IMR-90 (cell line): Measurements from ENCODE around the gene FES. TPM values are rescaled to one million over a fixed set of nuclear protein-coding genes. Genes with fewer than 3 reads are reported as not detected.

Experiments used
- ATAC-seq: fragments of 200-7000 bp; cut with Tn5 transposase; 2 replicates; pipeline ENCODE4 v1.9.1; 2020; ENCODE audit warnings: low read depth, mild to moderate bottlenecking, moderate library complexity
- BruUV-seq: library from RNA; stranded (reverse); fragments of 400-500 nt; replicated peaks from 2 replicates; lab custom pipeline; 2021; lab: Mats Ljungman, UMichigan
- CTCF ChIA-PET: fragments of 300-600 bp; formaldehyde crosslinking; extraction: SDS; loops from one replicate; lab custom pipeline; 2021; ENCODE audit warnings: antibody characterized with exemption; lab: Yijun Ruan, JAX
- POLR2A ChIA-PET: fragments of 300-600 bp; sonication (Branson Sonifier 250); formaldehyde crosslinking; loops from one replicate; lab custom pipeline; 2022; ENCODE audit warnings: antibody characterized with exemption; ENCODE audit not compliant: unreplicated experiment; lab: Charles Lee
- DNase-seq: peaks from one replicate; pipeline ENCODE4 v3.0.0; 2013
- H2AFZ ChIP-seq: replicated peaks from 2 replicates; pipeline ENCODE3; 2013; ENCODE audit warnings: low read length, mild to moderate bottlenecking; ENCODE audit not compliant: poor library complexity
- H2AK5ac ChIP-seq: 2 replicates; pipeline ENCODE4 v1.6.1; 2013; ENCODE audit warnings: low read depth, low read length, inconsistent platforms
- H2AK9ac ChIP-seq: replicated peaks from 2 replicates; pipeline ENCODE3; 2013; ENCODE audit warnings: mild to moderate bottlenecking, low read depth, low read length, moderate library complexity; ENCODE audit not compliant: poor library complexity
- H2BK120ac ChIP-seq: 2 replicates; pipeline ENCODE4 v1.6.1; 2013; ENCODE audit warnings: low read depth, low read length, inconsistent platforms
- H2BK15ac ChIP-seq: 3 replicates; pipeline ENCODE4 v1.6.1; 2013; ENCODE audit warnings: low read depth, low read length, inconsistent platforms
- H2BK20ac ChIP-seq: 2 replicates; pipeline ENCODE4 v1.6.1; 2013; ENCODE audit warnings: low read depth, mild to moderate bottlenecking, inconsistent platforms, low read length, moderate library complexity
- H2BK5ac ChIP-seq: 2 replicates; pipeline ENCODE4 v1.6.1; 2013; ENCODE audit warnings: mild to moderate bottlenecking, low read depth, low read length, inconsistent platforms; ENCODE audit not compliant: poor library complexity, severe bottlenecking
- H3K14ac ChIP-seq: replicated peaks from 2 replicates; pipeline ENCODE4 v1.6.1; 2013; ENCODE audit warnings: low read depth, low read length, inconsistent platforms
- H3K18ac ChIP-seq: 2 replicates; pipeline ENCODE4 v1.6.1; 2013; ENCODE audit warnings: low read depth, low read length, control low read depth
- H3K23ac ChIP-seq: 2 replicates; pipeline ENCODE4 v1.6.1; 2013; ENCODE audit warnings: low read depth, low read length, inconsistent platforms
- H3K27ac ChIP-seq: 2 replicates; pipeline ENCODE4 v1.5.1; 2013; ENCODE audit warnings: mild to moderate bottlenecking, control low read depth, low read length; ENCODE audit not compliant: insufficient read depth
- H3K27me3 ChIP-seq: 2 replicates; pipeline ENCODE4 v1.6.1; 2013; ENCODE audit warnings: low read length; ENCODE audit not compliant: control insufficient read depth, insufficient read depth
- H3K36me3 ChIP-seq: 2 replicates; pipeline ENCODE4 v1.6.1; 2013; ENCODE audit warnings: low read length, mixed read lengths; ENCODE audit not compliant: control insufficient read depth, insufficient read depth
- H3K4ac ChIP-seq: 2 replicates; pipeline ENCODE4 v1.6.1; 2013; ENCODE audit warnings: low read depth, low read length, inconsistent platforms
- H3K4me1 ChIP-seq: 2 replicates; pipeline ENCODE4 v1.6.1; 2013; ENCODE audit warnings: low read length, mixed read lengths; ENCODE audit not compliant: control insufficient read depth, insufficient read depth
- H3K4me2 ChIP-seq: 2 replicates; pipeline ENCODE4 v1.6.1; 2013; ENCODE audit warnings: low read depth, mild to moderate bottlenecking, control low read depth, low read length, moderate library complexity
- H3K4me3 ChIP-seq: 2 replicates; pipeline ENCODE4 v1.5.1; 2013; ENCODE audit warnings: low read depth, mild to moderate bottlenecking, control low read depth, low read length, moderate library complexity; ENCODE audit not compliant: insufficient read depth
- H3K56ac ChIP-seq: 2 replicates; pipeline ENCODE4 v1.6.1; 2013; ENCODE audit warnings: low read length, inconsistent platforms; ENCODE audit not compliant: insufficient read depth; ENCODE audit errors: extremely low read depth
- H3K79me1 ChIP-seq, 2 experiments: 2 replicates each; pipeline ENCODE4 v1.6.1; 2013; ENCODE audit warnings: low read length in 2 of 2, inconsistent platforms in 1 of 2, low read depth in 1 of 2
- H3K9ac ChIP-seq: 2 replicates; pipeline ENCODE4 v1.6.1; 2013; ENCODE audit warnings: low read depth, low read length, control low read depth
- H3K9me1 ChIP-seq: 2 replicates; pipeline ENCODE4 v1.6.1; 2013; ENCODE audit warnings: low read length, inconsistent platforms; ENCODE audit not compliant: insufficient read depth
- H3K9me3 ChIP-seq: 2 replicates; pipeline ENCODE4 v1.6.1; 2013; ENCODE audit warnings: low read length; ENCODE audit not compliant: control insufficient read depth, insufficient read depth
- H4K20me1 ChIP-seq: 2 replicates; pipeline ENCODE4 v1.6.1; 2013; ENCODE audit warnings: low read length, inconsistent platforms; ENCODE audit not compliant: insufficient read depth
- H4K5ac ChIP-seq: 2 replicates; pipeline ENCODE4 v1.6.1; 2013; ENCODE audit warnings: mild to moderate bottlenecking, low read depth, low read length, control low read depth
- H4K8ac ChIP-seq, 2 experiments: 2 replicates each; pipeline ENCODE4 v1.6.1; 2013; ENCODE audit warnings: low read depth in 2 of 2, low read length in 2 of 2, control low read depth in 1 of 2, inconsistent platforms in 1 of 2
- H4K91ac ChIP-seq: 2 replicates; pipeline ENCODE4 v1.6.1; 2013; ENCODE audit warnings: low read depth, low read length, inconsistent platforms; ENCODE audit not compliant: insufficient read depth
- BHLHE40 ChIP-seq: fragments of 150-350 bp; IDR thresholded peaks from 2 replicates; pipeline ENCODE4 v1.6.1; 2016; ENCODE audit warnings: mild to moderate bottlenecking, low read depth, low read length
- CHD1 ChIP-seq: IDR thresholded peaks from 2 replicates; pipeline ENCODE4 v1.6.1; 2012; ENCODE audit warnings: low read depth, low read length, improper control_type of control experiment
- MAZ ChIP-seq: IDR thresholded peaks from 2 replicates; pipeline ENCODE4 v1.6.1; 2012; ENCODE audit warnings: low read depth, mild to moderate bottlenecking, low read length, improper control_type of control experiment, moderate library complexity, borderline replicate concordance
- RFX5 ChIP-seq: IDR thresholded peaks from 2 replicates; pipeline ENCODE4 v1.8.0; 2012; ENCODE audit warnings: low read depth, mild to moderate bottlenecking, low read length, moderate library complexity
- SMC3 ChIP-seq: fragments of 150-350 bp; IDR thresholded peaks from 2 replicates; pipeline ENCODE4 v1.6.1; 2016; ENCODE audit warnings: low read depth, mild to moderate bottlenecking, antibody characterized with exemption, low read length, moderate library complexity
- WGBS, 2 experiments: methylation state at CpG; one replicate each; pipeline versions ENCODE4 v1.1.5 to v1.1.7; 2013; ENCODE audit warnings: missing lambda C conversion rate in 2 of 2; ENCODE audit not compliant: insufficient read length in 1 of 2; ENCODE audit errors: extremely low coverage in 2 of 2; 5-methylcytosine and 5-hydroxymethylcytosine counted together
- dilution Hi-C: fragments of 300-500 bp; cut with HindIII; formaldehyde crosslinking; loops from one replicate; pipeline ENCODE4 v1.14.3; 2018; ENCODE audit warnings: low sequenced_read_pairs; ENCODE audit not compliant: unreplicated experiment
- in situ Hi-C: fragments of 300-500 bp; cut with MboI; formaldehyde crosslinking; loops from 3 replicates; pipeline ENCODE4 v1.14.3; 2019; ENCODE audit warnings: low sequenced_read_pairs, inconsistent platforms, mixed read lengths
- intact Hi-C: fragments of 100-400 bp; cut with micrococcal nuclease; formaldehyde crosslinking; loops from 2 replicates; pipeline ENCODE4 v1.10.0; 2022
- polyA plus RNA-seq, 3 experiments: library from polyadenylated mRNA; depleted of rRNA; stranded (reverse); fragments of >200 nt; gene quantifications; 2 replicates each; pipeline ENCODE4 v1.2.3, GENCODE V29; 2012; ENCODE audit warnings: low replicate concordance in 1 of 3
- total RNA-seq: library from RNA; depleted of rRNA; stranded (reverse); fragments of >200 nt; gene quantifications from 2 replicates; pipeline ENCODE4 v1.2.3, GENCODE V29; 2012
- TF ChIP-seq, protein P1 (sequence below): fragments of 150-350 bp; IDR thresholded peaks from 2 replicates; pipeline ENCODE4 v1.6.1; 2016; ENCODE audit warnings: low read depth, mild to moderate bottlenecking, low read length, moderate library complexity, borderline replicate concordance

FES gene
- total and polyA plus RNA-seq, 2 of the 4 experiments (the other 2 are of a cell fraction), result 10.5 to 11.7 TPM

DNA sequence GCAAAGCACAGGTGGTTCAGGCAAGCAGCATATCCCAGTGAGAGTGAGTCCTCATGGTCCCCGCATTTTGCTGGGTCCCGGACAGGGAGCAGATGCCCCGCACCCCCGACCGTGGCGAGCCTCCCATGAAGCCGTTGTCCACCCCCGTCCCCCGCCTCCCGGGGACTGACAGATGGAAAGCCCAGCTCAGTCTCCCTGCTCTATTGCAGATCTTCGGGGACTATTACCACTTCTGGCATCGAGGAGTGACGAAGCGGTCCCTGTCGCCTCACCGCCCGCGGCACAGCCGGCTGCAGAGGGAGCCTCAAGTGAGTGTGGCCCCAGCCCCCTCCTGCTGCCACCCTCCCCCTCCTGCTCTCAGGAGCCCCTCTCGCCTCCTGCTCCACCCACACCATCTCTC, 8.3 kb upstream of the FES start:
- intact Hi-C loops, result no loop called here
- Histone ChIP-seq H3K18ac (no peak overlapping the region), H2AK9ac (no peak overlapping the region), H3K9me3 (no peaks in the 10 kb centered on the region), H2BK5ac (no peak overlapping the region), H2BK120ac (no peak overlapping the region), H3K4me2 (no peak overlapping the region), H2BK20ac (no peak overlapping the region), H3K9ac (no peak overlapping the region), H3K79me1 (peaks cover 11 to 46% of the 10 kb centered on the region in 2 experiments), H2BK15ac (no peak overlapping the region), H3K23ac (no peak overlapping the region), H4K5ac (no peak overlapping the region), H3K4me3 (no peak overlapping the region), H3K27me3 (no peaks in the 10 kb centered on the region), H3K9me1 (peaks cover 6% of the 10 kb centered on the region), H3K4ac (no peak overlapping the region), H3K4me1 (peaks cover 20% of the 10 kb centered on the region), H3K56ac (no peak overlapping the region), H2AFZ (no peak overlapping the region), H4K91ac (no peak overlapping the region), H3K36me3 (peaks cover 51% of the 10 kb centered on the region), H3K14ac (no peak overlapping the region), H2AK5ac (no peak overlapping the region), H4K8ac (no peak overlapping the region), H4K20me1 (peaks cover 20% of the 10 kb centered on the region), H3K27ac (no peak overlapping the region)
- TF ChIP-seq SMC3 (no peak), MAZ (no peak), CHD1 (no peak), RFX5 (no peak), BHLHE40 (no peak)
- TF ChIP-seq, protein P1, sequence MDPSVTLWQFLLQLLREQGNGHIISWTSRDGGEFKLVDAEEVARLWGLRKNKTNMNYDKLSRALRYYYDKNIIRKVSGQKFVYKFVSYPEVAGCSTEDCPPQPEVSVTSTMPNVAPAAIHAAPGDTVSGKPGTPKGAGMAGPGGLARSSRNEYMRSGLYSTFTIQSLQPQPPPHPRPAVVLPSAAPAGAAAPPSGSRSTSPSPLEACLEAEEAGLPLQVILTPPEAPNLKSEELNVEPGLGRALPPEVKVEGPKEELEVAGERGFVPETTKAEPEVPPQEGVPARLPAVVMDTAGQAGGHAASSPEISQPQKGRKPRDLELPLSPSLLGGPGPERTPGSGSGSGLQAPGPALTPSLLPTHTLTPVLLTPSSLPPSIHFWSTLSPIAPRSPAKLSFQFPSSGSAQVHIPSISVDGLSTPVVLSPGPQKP, result no peak
- ATAC-seq (no peak), DNase-seq (no peak)
- no TSS peak for BruUV-seq
- CTCF ChIA-PET, result no interaction called here
- in situ Hi-C loops, result loop anchor here (25.0 kb wide), 1 partner anchor 564 kb away; no protein-coding TSS in a partner anchor
- dilution Hi-C loops, result no loop called here
- WGBS, 2 experiments, result 89% methylated on average over 15 of the region's 20 CpGs; no CpG with 5 or more reads in 1 of the 2 experiments
- POLR2A ChIA-PET, result no interaction called here
